Testis (tissue), 2 donors: ENCODE data around the gene BTBD19.

Experiments
- CTCF ChIP-seq, 3 experiments: fragments of 450-650 bp in 2 of 3; fragments of 200-600 bp in 1 of 3; sonication (generic) in 1 of 3; IDR thresholded peaks; one replicate each; pipeline ENCODE4 v1.5.1; 2016 to 2019; ENCODE audit warnings: antibody characterized with exemption in 3 of 3, mild to moderate bottlenecking in 2 of 3, moderate library complexity in 1 of 3
- POLR2A ChIP-seq: fragments of 450-650 bp; IDR thresholded peaks from one replicate; pipeline ENCODE4 v1.6.1; 2017; ENCODE audit warnings: antibody characterized with exemption, mild to moderate bottlenecking, moderate library complexity

- TF ChIP-seq CTCF (IDR thresholded peaks at IDR 0.05), result no peak
- TF ChIP-seq POLR2A, result no peak
These were observed 9.0 kb downstream of the BTBD19 start for GRCh38 chr1:44817307-44817706.
